H1 (cell line): ENCODE results near the gene TMA7. TPM values are rescaled to one million over a fixed set of nuclear protein-coding genes. Genes with fewer than 3 reads are reported as not detected.

Experiments used
- CTCF ChIA-PET: fragments of 300-600 bp; sonication (Branson Sonifier 250); formaldehyde crosslinking; loops from one replicate; lab custom pipeline; 2021; ENCODE audit not compliant: partially characterized antibody; lab: Charles Lee
- POLR2A ChIA-PET: fragments of 300-600 bp; sonication (Branson Sonifier 250); formaldehyde crosslinking; loops from one replicate; lab custom pipeline; 2021; ENCODE audit warnings: inconsistent platforms; ENCODE audit not compliant: partially characterized antibody; lab: Charles Lee
- DNase-seq, 2 experiments: peaks; one replicate each; pipeline versions ENCODE4 v3.0.0 to v3.0.0-alpha.2; 2010 to 2022; ENCODE audit warnings: low spot score in 2 of 2, low read depth in 1 of 2, mixed read lengths in 1 of 2
- FAIRE-seq: peaks from 2 replicates; lab custom pipeline; 2011; peaks lifted over from hg19 to GRCh38; lab: Jason Lieb, UNC
- H2AFZ ChIP-seq: 2 replicates; pipeline ENCODE4 v1.8.1; 2012; ENCODE audit warnings: low read length, inconsistent platforms
- H2AK5ac ChIP-seq: 2 replicates; pipeline ENCODE4 v1.6.1; 2013; ENCODE audit warnings: low read depth, low read length
- H2BK120ac ChIP-seq: replicated peaks from 2 replicates; pipeline ENCODE3; 2013; ENCODE audit warnings: low read depth, low read length, inconsistent platforms
- H2BK12ac ChIP-seq: 2 replicates; pipeline ENCODE4 v1.6.1; 2013; ENCODE audit warnings: low read depth, low read length
- H2BK15ac ChIP-seq: 2 replicates; pipeline ENCODE4 v1.6.1; 2013; ENCODE audit warnings: low read length
- H2BK20ac ChIP-seq: 2 replicates; pipeline ENCODE4 v1.6.1; 2013; ENCODE audit warnings: low read length
- H2BK5ac ChIP-seq: 2 replicates; pipeline ENCODE4 v1.6.1; 2013; ENCODE audit warnings: low read depth, low read length
- H3K14ac ChIP-seq: 2 replicates; pipeline ENCODE4 v1.6.1; 2013; ENCODE audit warnings: inconsistent platforms; ENCODE audit not compliant: insufficient read length
- H3K18ac ChIP-seq: 2 replicates; pipeline ENCODE4 v1.6.1; 2013; ENCODE audit warnings: low read length; ENCODE audit errors: extremely low read depth
- H3K23ac ChIP-seq: 2 replicates; pipeline ENCODE4 v1.6.1; 2013; ENCODE audit warnings: inconsistent platforms; ENCODE audit not compliant: insufficient read length
- H3K23me2 ChIP-seq: 2 replicates; pipeline ENCODE4 v1.6.1; 2013; ENCODE audit warnings: low read depth, low read length
- H3K27ac ChIP-seq: 2 replicates; pipeline ENCODE4 v1.6.1; 2011; ENCODE audit warnings: low read depth, low read length, inconsistent platforms
- H3K27me3 ChIP-seq, 4 experiments: replicated peaks in 1 of 4; 1 replicate in 1 of 4; 2 replicates in 3 of 4; pipeline versions ENCODE4 v1.6.1 to v1.8.1; 2011 to 2013; ENCODE audit warnings: low read length in 3 of 4, mild to moderate bottlenecking in 3 of 4, inconsistent platforms in 2 of 4, mixed read lengths in 2 of 4, moderate library complexity in 1 of 4; ENCODE audit not compliant: control insufficient read depth in 3 of 4, insufficient read depth in 3 of 4; ENCODE audit errors: extremely low read depth in 1 of 4
- H3K36me3 ChIP-seq, 4 experiments: 2 replicates each; pipeline versions ENCODE4 v1.6.1 to v1.8.1; 2011 to 2013; ENCODE audit warnings: mild to moderate bottlenecking in 4 of 4, low read length in 3 of 4, moderate library complexity in 2 of 4, control low read depth in 1 of 4, inconsistent platforms in 1 of 4; ENCODE audit not compliant: insufficient read depth in 4 of 4, control insufficient read depth in 2 of 4
- H3K4ac ChIP-seq: replicated peaks from 2 replicates; pipeline ENCODE3; 2013; ENCODE audit warnings: low read length, low read depth, mixed read lengths, inconsistent platforms; ENCODE audit not compliant: insufficient read length
- H3K4me1 ChIP-seq, 4 experiments: replicated peaks in 1 of 4; 1 replicate in 1 of 4; 2 replicates in 3 of 4; pipeline versions ENCODE4 v1.6.1 to v1.8.1; 2011 to 2013; ENCODE audit warnings: low read length in 3 of 4, inconsistent platforms in 2 of 4, mixed read lengths in 1 of 4; ENCODE audit not compliant: insufficient read depth in 4 of 4, control insufficient read depth in 3 of 4
- H3K4me2 ChIP-seq, 2 experiments: 2 replicates each; pipeline versions ENCODE4 v1.6.1 to v1.8.1; 2011 to 2013; ENCODE audit warnings: low read depth in 2 of 2, low read length in 2 of 2, control low read depth in 1 of 2, inconsistent platforms in 1 of 2, mild to moderate bottlenecking in 1 of 2; ENCODE audit not compliant: insufficient read depth in 1 of 2
- H3K4me3 ChIP-seq, 4 experiments: fragments of 200-600, 300-600 bp in 1 of 4; sonication (generic), shearing (Covaris generic), sonication (Bioruptor Twin) in 1 of 4; 2 replicates each; pipeline versions ENCODE4 v1.5.1 to v1.8.1; 2011 to 2016; ENCODE audit warnings: low read length in 4 of 4, low read depth in 3 of 4, control low read depth in 2 of 4, inconsistent platforms in 2 of 4, mild to moderate bottlenecking in 2 of 4, mixed read lengths in 1 of 4, moderate library complexity in 1 of 4; ENCODE audit not compliant: insufficient read depth in 2 of 4; ENCODE audit errors: extremely low read depth in 1 of 4
- H3K56ac ChIP-seq: replicated peaks from 2 replicates; pipeline ENCODE3; 2013; ENCODE audit warnings: low read depth, mild to moderate bottlenecking, mixed read lengths, low read length, inconsistent platforms; ENCODE audit not compliant: insufficient read length
- H3K79me1 ChIP-seq: 2 replicates; pipeline ENCODE4 v1.6.1; 2013; ENCODE audit warnings: low read depth, low read length, control low read depth
- H3K79me2 ChIP-seq, 2 experiments: 2 replicates each; pipeline versions ENCODE4 v1.6.1 to v1.8.1; 2012 to 2013; ENCODE audit warnings: low read length in 2 of 2, mild to moderate bottlenecking in 2 of 2, inconsistent platforms in 1 of 2; ENCODE audit not compliant: insufficient read depth in 2 of 2, control insufficient read depth in 1 of 2
- H3K9ac ChIP-seq, 4 experiments: replicated peaks in 1 of 4; 1 replicate in 1 of 4; 2 replicates in 3 of 4; pipeline versions ENCODE4 v1.6.1 to v1.8.1; 2011 to 2013; ENCODE audit warnings: low read depth in 3 of 4, low read length in 3 of 4, control low read depth in 2 of 4, mild to moderate bottlenecking in 2 of 4, moderate library complexity in 2 of 4, inconsistent platforms in 1 of 4; ENCODE audit errors: extremely low read depth in 1 of 4
- H3K9me3 ChIP-seq, 2 experiments: 2 replicates each; pipeline versions ENCODE4 v1.6.1 to v1.8.1; 2012 to 2013; ENCODE audit warnings: mild to moderate bottlenecking in 2 of 2, moderate library complexity in 2 of 2, control low read depth in 1 of 2, inconsistent platforms in 1 of 2, low read depth in 1 of 2, low read length in 1 of 2, mixed read lengths in 1 of 2; ENCODE audit not compliant: insufficient read depth in 2 of 2
- H4K20me1 ChIP-seq, 2 experiments: replicated peaks in 1 of 2; 2 replicates each; pipeline versions ENCODE3 to v1.8.1; 2011 to 2013; ENCODE audit warnings: inconsistent platforms in 2 of 2, low read length in 2 of 2, mild to moderate bottlenecking in 1 of 2; ENCODE audit not compliant: insufficient read depth in 2 of 2, control insufficient read depth in 1 of 2
- H4K5ac ChIP-seq: 2 replicates; pipeline ENCODE4 v1.6.1; 2013; ENCODE audit warnings: low read length, low read depth, mixed read lengths, inconsistent platforms; ENCODE audit not compliant: insufficient read length
- H4K8ac ChIP-seq: 2 replicates; pipeline ENCODE4 v1.8.0; 2013; ENCODE audit warnings: mild to moderate bottlenecking, moderate library complexity, low read length, inconsistent platforms; ENCODE audit not compliant: insufficient read depth; ENCODE audit errors: extremely low read depth
- H4K91ac ChIP-seq: replicated peaks from 2 replicates; pipeline ENCODE3; 2013; ENCODE audit warnings: low read length, mixed read lengths, inconsistent platforms; ENCODE audit not compliant: insufficient read length
- ASH2L ChIP-seq: fragments of 200-600, 300-600 bp; sonication (generic); IDR thresholded peaks from one replicate; pipeline ENCODE4 v1.7.1; 2017; ENCODE audit warnings: low read length
- BCL11A ChIP-seq, 2 experiments: IDR thresholded peaks; one replicate each; pipeline ENCODE4 v1.6.1; 2011; ENCODE audit warnings: low read depth in 2 of 2, low read length in 2 of 2, mild to moderate bottlenecking in 2 of 2
- EGR1 ChIP-seq: IDR thresholded peaks from 2 replicates; pipeline ENCODE4 v1.6.1; 2011; ENCODE audit warnings: low read depth, low read length, borderline replicate concordance
- HDAC6 ChIP-seq: IDR thresholded peaks from one replicate; pipeline ENCODE4 v1.7.1; 2012; ENCODE audit warnings: low read depth, mild to moderate bottlenecking, inconsistent platforms, low read length, moderate library complexity
- MAFK ChIP-seq: IDR thresholded peaks from 2 replicates; pipeline ENCODE4 v1.6.1; 2012; ENCODE audit warnings: low read depth, mild to moderate bottlenecking, improper control_type of control experiment, low read length
- RBBP5 ChIP-seq: IDR thresholded peaks from 2 replicates; pipeline ENCODE4 v1.7.1; 2012; ENCODE audit warnings: low read depth, mild to moderate bottlenecking, inconsistent platforms, low read length, moderate library complexity, borderline replicate concordance
- RNF2 ChIP-seq: fragments of 200-900, 300-1000 bp; sonication (generic); IDR thresholded peaks from 2 replicates; pipeline ENCODE4 v1.7.1; 2016; ENCODE audit warnings: borderline replicate concordance, low read depth, mild to moderate bottlenecking, antibody characterized with exemption, low read length; ENCODE audit not compliant: poor library complexity, severe bottlenecking; ENCODE audit errors: missing control alignments
- WGBS, 2 experiments: shearing (Covaris generic) in 1 of 2; methylation state at CpG; one replicate each; pipeline versions ENCODE4 v1.1.6 to v1.1.7; 2013 to 2015; ENCODE audit warnings: low lambda C conversion rate in 2 of 2, mixed read lengths in 2 of 2, inconsistent platforms in 1 of 2, low coverage in 1 of 2, missing lambda C conversion rate in 1 of 2; ENCODE audit not compliant: insufficient replicate concordance in 2 of 2, insufficient coverage in 1 of 2, insufficient read length in 1 of 2; ENCODE audit errors: extremely low coverage in 1 of 2, missing lambda C conversion rate in 1 of 2; 5-methylcytosine and 5-hydroxymethylcytosine counted together
- polyA plus RNA-seq, 7 experiments: library from polyadenylated mRNA; depleted of rRNA in 3 of 7; stranded (reverse) in 5 of 7; unstranded in 2 of 7; fragments of >200 nt in 5 of 7; fragments of 200-250 nt in 2 of 7; gene quantifications; 1 replicate in 5 of 7; 2 replicates in 1 of 7; 4 replicates in 1 of 7; pipeline versions ENCODE4 v1.2.1 to v1.2.3, GENCODE V29; 2011 to 2013; ENCODE audit warnings: missing spikeins in 2 of 7, mixed read lengths in 2 of 7
- total RNA-seq: library from RNA; stranded (reverse); fragmentation: NEBNext Ultra II Directional; extraction: Animal tissue kit (Norgen Biotek cat#: 25700); gene quantifications from 2 replicates; pipeline ENCODE4 v1.2.1, GENCODE V29; 2021
- TF ChIP-seq, protein P1 (sequence below): IDR thresholded peaks from 2 replicates; pipeline ENCODE4 v1.6.1; 2012; ENCODE audit warnings: inconsistent platforms

TMA7 gene
- total and polyA plus RNA-seq, 2 of the 8 experiments (the other 6 are each of a cell fraction or from before 2014, with no cell fraction given) = 138 to 305 TPM

DNA sequence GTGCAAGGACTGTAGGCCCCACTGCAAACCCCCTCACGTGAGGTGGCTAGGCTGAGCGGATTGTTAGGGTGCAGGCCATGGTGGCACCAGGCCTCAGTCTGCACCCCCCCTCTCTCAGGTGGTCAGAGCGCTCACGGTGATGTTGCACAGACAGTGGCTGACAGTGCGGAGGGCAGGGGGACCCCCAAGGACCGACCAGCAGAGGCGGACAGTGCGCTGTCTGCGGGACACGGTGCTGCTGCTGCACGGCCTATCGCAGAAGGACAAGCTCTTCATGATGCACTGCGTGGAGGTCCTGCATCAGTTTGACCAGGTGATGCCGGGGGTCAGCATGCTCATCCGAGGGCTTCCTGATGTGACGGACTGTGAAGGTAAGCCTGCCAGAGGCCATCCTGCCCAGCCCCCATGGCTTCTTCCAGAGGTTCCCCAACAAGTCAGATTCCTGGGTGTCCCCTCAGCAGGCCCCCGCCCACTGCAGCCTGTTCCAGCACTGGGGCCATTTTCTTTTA, 24.7 kb downstream of the TMA7 start:
- no peak for FAIRE-seq

More for the DNA sequence above, 24.7 kb downstream of the TMA7 start:
- no peak overlapping the region for H3K14ac ChIP-seq
- H3K9me3 ChIP-seq = no peaks in the 10 kb centered on the region
- POLR2A ChIA-PET = interaction anchor here (0.6 to 8.1 kb wide), 16 partner anchors 11 to 171 kb away, joined by 3 to 83 read pairs (median 10); partner anchors contain the start of genes ATRIP, CCDC51, SLC26A6 and TMA7
- peaks cover 0 to 25% (median 13%) of the 10 kb centered on the region in 4 experiments; a peak in 5 of 7 replicates for H3K4me1 ChIP-seq
- no peak overlapping the region for H3K4me3 ChIP-seq
- peaks cover 17 to 46% (median 29%) of the 10 kb centered on the region in 4 experiments for H3K36me3 ChIP-seq
- H3K56ac ChIP-seq = no peak overlapping the region
- H2AFZ ChIP-seq = no peak overlapping the region
- no peaks in the 10 kb centered on the region for H3K27me3 ChIP-seq
- no peak overlapping the region for H4K91ac ChIP-seq
- H3K79me2 ChIP-seq = peaks cover 0 to 3% of the 10 kb centered on the region in 2 experiments; a peak in 1 of 4 replicates
- H2BK120ac ChIP-seq = no peak overlapping the region
- H3K4ac ChIP-seq = no peak overlapping the region
- H2BK15ac ChIP-seq = no peak overlapping the region
- H3K9ac ChIP-seq = peak overlapping the region in 1 of 4 experiments; percentile 62; a peak in 2 of 7 replicates
- no peak overlapping the region for H2BK20ac ChIP-seq
- H4K20me1 ChIP-seq = peaks cover 3 to 9% of the 10 kb centered on the region in 2 experiments
- H3K4me2 ChIP-seq = no peak overlapping the region
- no peak overlapping the region for H2AK5ac ChIP-seq
- DNase-seq = no peak
- TF ChIP-seq RBBP5 = no peak
- no peak for TF ChIP-seq BCL11A (IDR thresholded peaks at IDR 0.05; ENCODE audit: low read depth in 2 of 2, low read length in 2 of 2)
- no peak for TF ChIP-seq RNF2
- TF ChIP-seq ASH2L = no peak
- TF ChIP-seq HDAC6 = no peak
- no peak for TF ChIP-seq EGR1
- no peak for TF ChIP-seq MAFK
- TF ChIP-seq, protein P1, sequence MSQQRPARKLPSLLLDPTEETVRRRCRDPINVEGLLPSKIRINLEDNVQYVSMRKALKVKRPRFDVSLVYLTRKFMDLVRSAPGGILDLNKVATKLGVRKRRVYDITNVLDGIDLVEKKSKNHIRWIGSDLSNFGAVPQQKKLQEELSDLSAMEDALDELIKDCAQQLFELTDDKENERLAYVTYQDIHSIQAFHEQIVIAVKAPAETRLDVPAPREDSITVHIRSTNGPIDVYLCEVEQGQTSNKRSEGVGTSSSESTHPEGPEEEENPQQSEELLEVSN = no peak
- TF ChIP-seq, all 59 proteins: peak for 0
- 91% methylated on average over 17 of the region's 17 CpGs; no CpG with 5 or more reads in 1 of the 2 experiments for WGBS, 2 experiments
- Histone ChIP-seq H3K23me2 (no peaks in the 10 kb centered on the region), H3K27ac (peak overlapping the region; percentile 31; the same call in 1 of the 2 replicates), H3K23ac (no peak overlapping the region), H3K79me1 (peaks cover 6% of the 10 kb centered on the region), H2BK5ac (no peak overlapping the region), H4K8ac (no peak overlapping the region), H3K18ac (no peak overlapping the region), H4K5ac (no peak overlapping the region), H2BK12ac (no peak overlapping the region)
- CTCF ChIA-PET = interaction anchor here (1.0 to 21.5 kb wide), 20 partner anchors 7 to 199 kb away, joined by 3 to 251 read pairs (median 5); partner anchors contain the start of genes ATRIP, CELSR3, PFKFB4 and SHISA5
